ENCODE data around the gene PHACTR3. TPM values are rescaled to one million over a fixed set of nuclear protein-coding genes. Genes with fewer than 3 reads are reported as not detected.

The PHACTR3 gene
- total RNA-seq, 1 donor from 2014 or later = 1.8 TPM

DNA sequence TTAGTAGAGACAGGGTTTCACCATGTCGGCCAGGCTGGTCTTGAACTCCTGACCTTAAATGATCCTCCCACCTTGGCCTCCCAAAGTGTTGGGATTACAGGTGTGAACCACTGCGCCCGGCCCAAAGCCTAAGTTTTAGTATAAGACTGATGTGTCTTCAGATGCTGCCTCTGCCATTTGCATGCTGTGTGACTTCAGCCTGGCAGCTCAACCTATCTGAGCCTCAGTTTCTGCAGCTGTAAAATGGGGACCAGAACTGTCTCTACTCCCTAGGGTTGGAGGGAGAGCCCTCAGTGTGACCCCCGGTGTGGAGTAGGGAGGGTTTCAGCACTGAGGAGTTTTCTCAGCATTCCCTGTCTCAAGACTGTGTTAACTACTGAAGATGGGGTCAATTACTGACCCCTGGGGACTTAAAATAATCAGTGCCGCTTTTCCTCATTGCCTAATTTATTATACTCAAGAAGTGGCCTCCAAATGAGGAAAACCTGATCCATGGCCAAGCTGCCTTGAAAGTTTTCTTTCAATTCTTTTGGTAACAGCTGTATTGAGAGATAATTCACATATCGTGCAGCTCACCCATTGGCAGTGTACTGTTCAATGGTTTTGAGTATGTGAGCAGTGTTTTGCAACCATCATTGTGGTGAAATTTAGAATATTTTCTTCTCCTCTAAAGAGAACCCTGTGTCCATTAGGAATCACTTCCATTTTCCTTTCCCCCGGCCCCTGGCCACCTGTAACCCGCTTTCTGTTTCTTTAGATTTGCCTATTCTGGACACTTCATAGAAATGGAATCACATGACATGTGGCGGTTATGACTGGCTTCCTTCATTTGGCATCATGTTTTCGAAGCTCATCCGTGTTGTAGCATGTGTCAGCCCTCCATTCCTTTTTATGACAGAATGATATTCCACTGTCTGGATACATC lies 64.8 kb downstream of the PHACTR3 start:
- DNase-seq (ENCODE audit: low spot score) = no peak

DNA sequence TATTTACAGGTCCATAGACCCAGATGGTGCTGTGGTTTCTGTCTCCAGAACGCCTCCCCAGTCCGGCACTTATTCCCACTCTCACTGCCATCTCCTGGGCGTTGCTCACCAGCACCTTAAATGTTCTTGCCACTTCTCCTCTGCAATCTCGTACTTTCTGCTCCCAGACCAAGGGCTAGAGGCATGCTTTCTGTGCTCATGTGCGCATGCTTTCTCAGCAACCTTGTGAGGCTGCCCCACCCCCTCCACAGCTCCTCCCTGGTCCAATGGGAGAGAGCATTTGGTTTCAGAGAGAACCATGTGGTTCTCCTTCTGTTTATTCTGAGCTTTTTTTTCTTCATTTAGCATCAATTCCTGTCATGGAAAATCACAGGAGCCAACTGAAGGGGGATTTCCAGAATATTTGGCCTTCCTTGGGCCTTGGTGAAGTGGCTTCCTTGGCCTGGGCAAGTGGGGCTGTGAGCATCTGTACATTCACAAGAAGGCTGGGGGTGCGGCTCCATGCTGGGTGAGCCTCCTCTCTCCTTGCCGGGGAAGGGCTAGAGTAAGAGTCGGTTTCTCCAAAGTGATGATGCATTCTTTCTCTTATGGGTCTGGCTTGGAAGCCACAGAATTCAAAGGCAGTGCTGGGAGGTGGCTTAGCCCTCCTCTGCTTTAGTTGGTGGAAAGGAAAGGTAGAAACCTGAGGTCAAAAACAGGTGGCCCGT lies 66.6 kb downstream of the PHACTR3 start:
- no peak for DNase-seq (ENCODE audit: low spot score)

DNA sequence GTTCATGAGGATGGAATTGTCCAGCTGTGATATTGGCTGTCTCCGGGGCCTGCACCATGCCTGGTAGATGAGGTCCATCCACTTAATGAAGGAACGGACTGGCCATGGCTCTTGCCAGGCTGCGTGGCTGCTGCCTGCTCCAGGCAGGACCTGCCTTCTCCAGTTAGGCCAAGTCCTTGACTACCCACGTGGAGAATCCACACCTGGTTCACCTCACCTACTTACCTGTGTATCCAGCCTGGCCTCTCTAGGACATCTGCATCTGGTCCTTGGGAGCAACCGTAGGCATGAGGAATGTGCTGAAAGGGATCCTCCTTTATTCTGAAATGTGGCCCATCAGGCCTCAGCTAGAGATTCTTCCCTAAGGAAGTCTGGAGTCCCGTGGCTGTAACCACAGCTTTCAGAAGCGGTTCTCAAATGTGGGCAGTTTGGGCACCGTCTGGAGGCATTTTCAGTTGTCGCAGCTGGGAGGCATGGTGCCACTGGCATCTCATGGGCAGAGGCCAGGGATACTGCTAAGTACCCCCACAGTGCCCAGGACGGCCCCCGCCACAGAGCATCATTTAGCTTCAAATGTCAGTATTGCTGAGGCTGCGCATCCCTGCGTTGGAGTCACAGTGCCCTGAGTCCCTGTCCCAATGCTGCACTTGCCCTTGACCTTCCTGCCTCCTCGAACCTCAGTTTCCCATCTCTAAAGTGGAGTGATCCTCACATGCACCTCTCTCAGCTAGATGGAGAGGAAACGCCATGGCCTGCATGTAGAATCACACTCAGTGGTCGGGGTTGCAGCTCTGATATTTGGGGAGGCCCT lies 67.5 kb downstream of the PHACTR3 start:
- DNase-seq (ENCODE audit: low spot score) = no peak

DNA sequence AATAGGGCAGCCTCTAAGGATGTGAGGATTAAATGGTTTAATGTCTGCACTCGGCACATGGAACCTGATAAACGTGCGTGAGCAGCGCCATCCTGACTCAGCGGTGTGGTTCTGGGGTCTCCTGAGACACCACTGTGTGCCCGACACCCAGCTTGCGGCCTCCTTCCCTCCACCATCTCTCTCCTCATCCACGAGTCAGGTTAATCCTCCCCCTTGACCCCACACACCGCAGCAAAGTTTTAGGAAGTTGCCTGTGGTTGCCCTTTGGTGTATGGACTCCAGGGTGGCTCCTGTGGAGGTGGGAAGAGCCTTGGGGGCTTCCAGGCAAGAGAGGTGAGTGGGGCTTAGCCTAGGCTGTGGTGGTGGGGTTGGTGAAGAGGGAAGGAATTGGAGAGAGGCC lies 68.2 kb downstream of the PHACTR3 start:
- no peak for DNase-seq (ENCODE audit: low spot score)

DNA sequence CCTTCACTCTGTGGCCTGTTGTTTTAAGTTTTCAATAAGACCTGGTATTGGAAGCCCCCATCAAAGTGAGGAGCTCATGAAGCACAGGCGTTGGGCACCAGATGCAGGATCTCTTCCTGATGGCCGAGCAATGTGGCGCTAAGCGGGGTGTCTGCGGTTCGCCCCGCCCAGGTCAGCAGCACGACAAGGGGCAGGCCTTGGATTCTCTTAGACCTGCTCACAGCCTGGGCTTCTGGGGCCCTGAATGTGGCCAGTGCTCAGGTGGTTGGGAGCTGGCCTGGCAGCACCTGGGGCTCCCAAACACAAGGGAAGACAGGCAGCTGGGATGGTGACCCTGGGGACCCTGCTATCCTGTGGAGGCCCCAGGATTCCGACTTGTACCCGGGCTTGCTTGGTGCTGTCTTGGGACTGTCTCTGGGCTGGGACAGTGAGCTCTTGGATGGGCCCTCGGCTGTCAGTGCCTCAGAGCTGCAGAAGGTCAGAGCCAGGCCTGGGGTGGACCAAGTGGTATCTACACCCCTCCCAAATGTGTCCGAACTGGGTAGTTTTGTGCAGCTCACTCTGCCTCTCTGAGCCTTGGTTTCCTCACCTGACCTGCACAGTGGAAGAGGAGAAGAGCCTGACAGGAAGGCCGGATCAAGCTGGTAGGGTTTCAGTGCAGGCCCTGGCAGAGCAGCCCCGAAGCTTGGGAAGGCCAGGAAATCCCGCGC lies 69.1 kb downstream of the PHACTR3 start:
- DNase-seq (ENCODE audit: low spot score) = no peak

DNA sequence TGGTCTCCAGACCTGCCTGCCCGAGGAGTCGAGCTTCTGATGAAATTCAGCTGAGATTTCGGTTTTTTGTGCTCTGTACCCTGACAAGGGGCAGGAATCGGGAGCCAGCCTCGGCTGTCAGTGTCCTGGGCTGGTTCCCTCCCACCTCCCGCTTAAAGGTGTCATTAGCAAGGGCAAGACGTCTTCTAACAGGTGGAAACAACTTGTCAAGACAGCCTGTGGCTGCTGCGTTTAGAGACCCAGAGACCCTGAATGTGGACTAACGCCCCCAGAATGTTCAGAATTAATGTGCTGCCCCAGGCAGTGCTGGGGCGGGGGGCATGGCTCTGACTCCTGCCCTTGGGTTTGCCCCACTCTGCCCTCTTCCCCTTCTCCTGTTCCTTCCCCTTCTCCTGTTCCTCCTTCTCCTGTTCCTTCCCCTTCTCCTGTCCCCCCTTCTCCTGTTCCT lies 69.7 kb downstream of the PHACTR3 start:
- no peak for DNase-seq (ENCODE audit: low spot score)

DNA sequence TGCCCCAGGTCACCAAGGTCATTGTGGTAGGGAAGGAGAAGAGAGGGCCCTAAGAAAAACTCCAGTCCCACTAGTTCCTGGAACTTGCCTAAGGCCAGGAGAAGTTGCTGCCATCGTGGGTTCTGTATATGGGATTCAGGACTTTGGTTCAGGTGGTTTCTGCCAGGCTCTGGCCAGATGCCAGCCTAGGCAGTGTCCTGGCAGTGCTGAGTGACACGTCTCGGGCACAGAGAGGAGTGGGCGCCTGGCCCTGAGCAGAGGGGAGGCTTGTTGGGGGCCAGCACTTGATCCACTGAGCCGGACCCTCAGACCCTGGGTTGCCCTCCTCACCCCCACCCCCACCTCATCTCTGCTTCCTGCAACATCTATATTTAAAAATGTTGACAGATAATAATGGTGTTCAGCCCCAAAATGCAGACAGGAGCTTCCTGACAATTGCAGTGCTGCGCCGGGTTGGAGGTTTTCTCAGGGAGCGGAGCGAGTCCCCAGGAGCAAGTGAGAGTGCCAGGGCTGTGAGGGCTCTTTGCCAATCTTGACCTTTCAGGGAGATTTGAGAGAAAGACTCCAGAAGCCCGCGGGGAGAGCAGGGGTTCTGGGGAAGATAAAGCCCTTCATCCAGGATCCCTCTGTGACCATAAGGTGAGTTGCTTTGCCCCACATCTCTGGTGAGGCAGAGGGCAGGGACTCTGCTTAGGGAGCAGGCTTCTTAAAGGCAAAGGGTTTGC lies 71.9 kb downstream of the PHACTR3 start:
- no peak for DNase-seq (ENCODE audit: low spot score)

DNA sequence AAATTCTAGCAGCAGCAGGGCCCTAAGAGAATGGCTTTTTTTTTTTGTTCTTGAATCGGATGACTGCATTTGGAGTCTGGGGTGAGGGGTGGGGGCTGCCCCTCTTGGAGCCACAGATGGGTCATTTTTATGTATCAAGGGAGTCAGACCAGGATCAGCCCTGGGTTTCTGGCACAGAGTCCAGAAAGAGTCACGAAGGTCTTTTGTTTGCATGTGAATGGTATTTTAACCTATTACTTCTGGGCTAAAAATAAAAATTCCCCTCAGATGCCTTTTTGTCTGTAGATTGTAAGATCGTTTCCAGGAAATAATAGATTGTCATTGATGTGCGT lies 72.5 kb downstream of the PHACTR3 start:
- DNase-seq (ENCODE audit: low spot score) = no peak

DNA sequence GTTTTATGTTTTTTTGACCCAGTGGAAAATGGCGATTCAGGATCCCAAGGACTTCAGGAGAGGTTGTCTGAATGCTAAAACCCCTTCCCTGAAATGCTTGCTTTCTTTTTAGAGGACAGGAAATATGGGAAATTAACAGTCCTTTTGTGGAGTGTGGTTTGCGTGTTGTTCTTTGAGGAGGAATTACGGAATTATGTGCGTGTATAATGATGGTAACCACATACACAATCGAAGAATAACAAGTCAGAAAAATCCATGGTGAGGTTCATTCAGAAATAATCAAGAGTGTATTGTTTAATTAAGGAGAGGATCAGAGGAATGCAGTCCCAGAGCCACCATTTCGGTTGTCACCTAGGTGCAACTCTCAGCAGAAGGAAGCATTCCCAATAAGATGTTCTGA lies 73.2 kb downstream of the PHACTR3 start:
- DNase-seq (ENCODE audit: low spot score) = no peak

DNA sequence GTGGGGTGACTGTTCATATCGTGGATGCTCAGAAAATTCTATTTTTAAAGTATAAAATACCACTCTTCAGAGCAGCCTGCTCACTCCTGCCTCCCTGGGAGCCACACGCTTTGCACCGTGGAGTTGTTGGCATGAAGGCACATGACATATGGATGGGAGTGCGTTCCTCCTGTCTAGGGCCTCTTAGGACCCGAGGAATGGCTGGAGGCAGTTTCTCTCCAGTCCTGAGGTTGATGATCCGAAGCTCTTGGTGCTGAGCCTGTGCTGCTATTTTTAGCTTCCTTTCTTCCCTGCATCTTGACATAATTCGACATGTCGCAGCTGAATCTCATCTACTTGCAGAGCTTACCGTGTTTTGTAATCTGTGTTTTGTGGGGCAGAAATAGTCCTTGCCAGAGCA lies 73.9 kb downstream of the PHACTR3 start:
- no peak for DNase-seq (ENCODE audit: low spot score)

DNA sequence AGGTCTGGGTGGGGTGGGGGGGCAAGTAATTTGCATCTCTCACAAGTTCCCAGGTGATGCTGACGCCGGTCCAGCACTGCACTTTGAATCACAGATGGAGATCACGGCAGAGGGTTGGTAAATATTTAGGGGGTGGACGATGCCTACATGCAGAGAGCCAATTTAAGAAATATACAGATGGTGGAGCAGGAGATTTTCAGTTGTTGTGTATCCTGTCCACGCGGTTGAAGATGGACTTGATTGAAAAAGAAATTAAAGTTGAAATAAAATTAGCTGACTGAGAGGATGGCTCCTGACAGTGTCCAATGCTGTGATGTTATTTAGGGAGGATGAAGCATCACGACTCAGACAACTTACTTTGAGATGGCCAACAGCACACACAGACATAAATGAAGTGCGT lies 74.6 kb downstream of the PHACTR3 start:
- no peak for DNase-seq (ENCODE audit: low spot score)

DNA sequence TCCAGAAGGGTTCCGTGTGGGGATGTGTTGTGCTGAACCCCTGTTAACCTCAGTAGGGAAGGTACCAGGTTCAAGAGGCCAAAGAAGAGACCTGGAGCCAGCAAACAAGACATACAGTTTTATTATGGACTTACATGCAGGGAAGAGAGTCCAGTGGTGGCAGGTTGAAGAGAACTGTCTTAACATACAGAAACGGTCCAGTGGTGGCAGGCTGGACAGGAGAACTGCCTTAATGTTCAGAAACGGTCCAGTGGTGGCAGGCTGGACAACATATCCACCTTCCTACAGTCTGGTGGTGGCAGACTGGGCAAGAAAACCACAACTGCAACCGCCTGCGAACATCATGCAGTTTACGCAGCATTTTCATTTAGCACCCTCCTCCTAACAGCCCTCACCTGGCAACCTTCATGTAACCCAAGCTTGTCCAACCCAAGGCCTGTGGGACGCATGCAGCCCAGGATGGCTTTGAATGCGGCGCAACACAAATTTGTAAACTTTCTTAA lies 75.9 kb downstream of the PHACTR3 start:
- DNase-seq (ENCODE audit: low spot score) = no peak

DNA sequence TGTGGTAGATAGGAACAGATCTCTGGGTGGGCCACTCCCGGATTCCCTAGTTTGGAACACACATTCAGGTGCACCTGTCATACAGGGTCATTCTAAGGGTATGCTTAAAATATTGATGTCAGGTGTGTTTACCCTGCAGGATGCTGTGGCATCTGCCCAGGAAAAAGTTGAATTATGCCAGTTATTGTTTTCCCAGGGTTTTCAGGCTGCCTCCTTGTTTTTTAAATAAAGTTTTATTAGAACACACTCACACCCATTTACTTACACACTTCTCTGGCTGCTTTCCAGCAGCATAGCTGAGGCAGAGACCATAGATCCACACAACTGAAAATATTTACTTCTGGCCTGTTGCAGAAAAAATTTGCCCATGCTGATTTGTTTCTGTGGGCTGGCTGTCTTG lies 76.5 kb downstream of the PHACTR3 start:
- DNase-seq (ENCODE audit: low spot score) = no peak

DNA sequence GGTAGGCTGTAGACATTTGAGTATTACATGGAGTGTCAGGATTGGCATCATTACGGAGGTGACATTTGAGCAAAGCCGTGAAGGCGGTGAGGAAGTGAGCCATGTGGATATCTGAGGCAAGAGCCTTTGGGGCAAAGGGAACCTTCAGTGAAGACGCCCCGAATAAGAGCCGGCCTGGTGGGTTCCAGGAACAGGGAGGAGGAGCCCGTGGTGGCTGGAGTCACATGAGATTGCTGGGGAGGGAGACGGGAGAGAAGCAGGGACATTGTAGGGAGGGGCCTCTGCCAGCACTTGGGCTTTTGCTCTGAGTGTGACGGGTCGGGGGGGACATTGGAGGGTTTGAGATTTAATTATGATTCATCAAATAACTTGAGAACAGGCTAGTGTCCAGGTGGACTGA lies 78.3 kb downstream of the PHACTR3 start:
- no peak for DNase-seq (ENCODE audit: low spot score)

DNA sequence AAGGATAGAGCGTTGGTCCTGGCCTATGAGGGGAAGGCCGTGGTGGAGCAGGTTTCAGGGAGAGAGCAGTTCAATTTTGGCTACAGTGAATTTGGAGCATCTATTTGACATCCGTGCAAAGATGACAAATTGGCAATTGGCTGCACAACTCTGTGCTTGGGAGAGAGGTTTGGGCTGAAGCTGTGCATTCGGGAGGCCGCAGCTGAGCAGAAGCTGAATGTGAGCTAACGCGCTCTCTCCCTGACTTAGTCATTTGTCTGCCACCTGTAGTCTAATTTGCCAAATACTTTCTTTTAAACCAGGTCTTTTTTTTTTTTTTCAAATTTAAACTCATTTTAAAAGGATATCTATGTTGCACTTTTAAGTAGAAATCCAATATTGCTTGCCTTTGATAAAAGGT lies 78.8 kb downstream of the PHACTR3 start:
- no peak for DNase-seq (ENCODE audit: low spot score)

DNA sequence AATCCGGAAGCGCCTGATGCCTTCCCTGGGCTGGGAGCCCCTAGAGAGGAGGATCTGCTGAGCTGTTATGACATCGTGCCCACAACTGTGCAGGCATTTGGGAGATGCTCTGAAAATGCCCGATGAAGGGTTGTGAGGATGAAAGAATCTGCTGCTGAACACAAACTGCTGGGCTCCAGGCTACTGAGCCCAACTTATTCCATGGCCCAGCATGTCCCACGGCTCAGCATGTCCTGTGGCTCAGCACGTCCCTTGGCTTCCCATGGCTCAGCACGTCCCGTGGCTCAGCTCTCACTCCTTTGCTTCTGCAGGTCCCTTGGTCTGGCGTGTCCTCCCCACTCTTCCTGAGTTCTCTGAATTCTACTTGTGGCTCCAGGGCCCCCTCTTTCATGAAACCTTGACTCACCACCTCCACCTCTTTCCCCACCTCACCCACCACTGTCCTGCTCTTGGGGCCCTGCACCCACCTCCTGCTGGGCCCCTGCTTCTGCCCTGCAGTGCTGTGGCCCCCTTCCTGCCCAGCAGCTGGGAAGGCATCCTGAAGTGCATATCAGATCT lies 80.4 kb downstream of the PHACTR3 start:
- no peak for DNase-seq (ENCODE audit: low spot score)

DNA sequence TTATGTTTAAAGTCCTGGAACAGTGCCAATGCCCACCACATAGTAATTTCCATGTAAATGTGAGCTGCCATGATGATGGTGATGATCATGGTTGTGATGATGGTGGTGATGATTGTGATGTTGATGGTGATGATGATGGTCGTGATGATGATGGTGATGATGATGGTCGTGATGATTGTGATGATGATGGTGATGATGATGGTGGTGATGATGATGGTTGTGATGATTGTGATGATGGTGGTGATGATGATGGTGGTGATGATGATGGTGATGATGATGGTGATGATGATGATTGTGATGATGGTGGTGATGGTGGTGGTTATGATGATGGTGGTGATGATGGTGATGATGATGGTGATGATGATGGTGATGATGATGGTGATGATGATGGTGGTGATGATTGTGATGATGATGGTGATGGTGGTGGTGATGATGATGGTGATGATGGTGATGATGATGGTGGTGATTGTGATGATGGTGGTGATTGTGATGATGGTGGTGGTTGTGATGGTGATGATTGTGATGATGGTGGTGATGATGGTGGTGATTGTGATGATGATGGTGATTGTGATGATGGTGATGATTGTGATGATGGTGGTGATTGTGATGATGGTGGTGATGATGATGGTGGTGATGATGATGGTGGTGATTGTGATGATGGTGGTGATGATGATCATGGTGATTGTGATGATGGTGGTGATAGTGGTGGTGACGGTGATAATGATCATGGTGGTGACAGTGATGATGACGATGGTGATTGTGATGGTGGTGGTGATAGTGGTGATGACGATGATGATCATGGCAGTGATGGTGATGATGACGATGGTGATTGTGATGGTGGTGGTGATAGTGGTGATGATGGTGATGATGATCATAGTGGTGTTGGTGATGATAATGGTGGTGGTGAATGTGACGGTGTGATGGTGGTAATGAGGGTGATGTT lies 82.3 kb downstream of the PHACTR3 start:
- no peak for DNase-seq (ENCODE audit: low spot score)

DNA sequence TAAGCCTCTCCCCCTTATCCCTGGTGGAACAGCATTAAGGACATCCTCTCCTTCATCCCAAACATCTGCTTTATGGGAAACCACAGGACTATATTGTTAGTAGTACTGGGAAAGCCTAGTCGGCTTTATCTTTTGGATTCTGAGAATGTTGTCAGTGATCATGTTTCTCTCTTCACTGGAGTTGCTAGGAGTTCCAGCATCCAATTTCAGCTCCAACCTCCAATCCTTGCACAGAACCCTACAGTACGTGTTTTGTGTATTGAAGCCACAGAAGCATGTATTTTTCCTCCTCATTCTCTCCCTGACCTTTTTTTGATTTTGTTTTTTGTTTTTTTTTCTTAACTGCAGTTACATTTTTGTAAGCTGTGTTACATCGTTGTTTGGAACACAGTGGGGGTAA lies 84.0 kb downstream of the PHACTR3 start:
- DNase-seq (ENCODE audit: low spot score) = no peak

DNA sequence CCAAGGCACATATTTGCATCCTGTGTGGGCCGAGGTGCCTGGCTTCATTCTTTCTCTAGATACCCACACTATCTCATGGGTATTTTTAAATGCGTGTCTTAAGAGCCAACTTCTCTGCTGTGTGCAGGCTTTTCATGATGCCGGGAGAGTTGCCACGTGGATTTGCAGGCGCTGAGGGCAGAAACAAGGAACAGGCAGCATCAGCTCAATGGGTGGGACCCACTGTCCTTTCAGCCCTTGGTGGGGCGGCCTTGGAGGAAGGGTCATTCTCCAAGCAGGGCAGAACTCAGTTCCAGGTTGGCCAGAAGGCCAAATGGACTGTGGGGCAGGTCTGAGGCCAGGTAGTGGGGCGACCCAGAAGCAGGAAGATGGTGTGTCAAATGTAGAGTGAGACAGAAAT lies 84.7 kb downstream of the PHACTR3 start:
- DNase-seq (ENCODE audit: low spot score) = no peak

Measured in mesenteric fat pad (tissue), 1 donor.